ENCODE data around the gene GRIK4. TPM values are rescaled to one million over a fixed set of nuclear protein-coding genes. Genes with fewer than 3 reads are reported as not detected.

Gene GRIK4
- total RNA-seq, 2 experiments from 2014 or later = not detected

DNA sequence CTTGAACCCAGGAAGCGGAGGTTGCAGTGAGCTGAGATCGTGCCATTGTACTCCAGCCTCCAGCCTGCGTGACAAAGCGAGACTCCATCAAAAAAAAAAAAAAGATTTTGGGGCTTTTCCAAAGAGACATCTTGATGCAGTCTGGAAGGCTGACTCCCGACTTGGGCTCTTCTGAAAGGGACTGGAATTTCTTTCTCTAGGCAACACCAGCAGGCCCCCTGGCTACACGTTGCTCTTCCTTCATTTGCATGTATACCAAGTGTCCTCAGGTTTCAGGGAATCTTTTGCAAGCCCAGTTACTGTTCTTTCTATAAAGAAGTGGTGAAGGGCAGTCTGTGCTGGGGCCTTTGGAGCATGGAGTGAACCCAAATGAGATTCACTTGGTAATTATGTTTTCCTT lies 211.0 kb downstream of the GRIK4 start:
- no peaks in the 10 kb centered on the region for H3K36me3 Mint-ChIP-seq
- no peak for DNase-seq
- intact Hi-C loops (cut with micrococcal nuclease) = no loop called here
- H3K4me3 Mint-ChIP-seq = no peak overlapping the region
- H3K4me1 Mint-ChIP-seq (ENCODE audit: low read depth) = no peaks in the 10 kb centered on the region
- POLR2A ChIA-PET = no interaction called here
- H3K9me3 Mint-ChIP-seq = peaks cover 4% of the 10 kb centered on the region
- peaks cover 21% of the 10 kb centered on the region for H3K27me3 Mint-ChIP-seq
- no peak overlapping the region for H3K27ac Mint-ChIP-seq
- CTCF ChIA-PET = no interaction called here

DNA sequence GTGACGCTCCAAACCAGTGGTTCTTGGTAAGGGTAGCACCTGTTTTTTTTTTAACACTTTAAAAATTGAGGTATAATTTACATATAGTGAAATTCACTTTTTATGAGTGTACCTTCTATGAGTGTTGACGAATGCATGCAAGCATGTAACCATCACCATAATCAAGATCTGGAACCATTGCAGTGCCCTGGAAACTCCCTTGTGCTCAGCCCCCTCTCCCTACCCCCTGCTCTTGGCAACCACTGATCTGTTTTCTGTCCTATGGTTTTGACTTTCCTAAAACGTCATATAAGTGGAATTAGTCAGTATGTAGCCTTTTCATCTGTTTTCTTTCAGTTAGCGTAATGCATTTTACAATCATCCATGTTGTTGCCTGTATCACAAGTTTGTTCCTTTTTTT lies 212.2 kb downstream of the GRIK4 start:
- no peaks in the 10 kb centered on the region for H3K36me3 Mint-ChIP-seq
- H3K9me3 Mint-ChIP-seq = peaks cover 10% of the 10 kb centered on the region
- no peak overlapping the region for H3K27ac Mint-ChIP-seq
- ChIA-PET CTCF (no interaction called here), POLR2A (no interaction called here)
- DNase-seq = no peak
- peaks cover 18% of the 10 kb centered on the region for H3K27me3 Mint-ChIP-seq
- intact Hi-C loops (cut with micrococcal nuclease) = no loop called here
- no peaks in the 10 kb centered on the region for H3K4me1 Mint-ChIP-seq (ENCODE audit: low read depth)
- H3K4me3 Mint-ChIP-seq = no peak overlapping the region

DNA sequence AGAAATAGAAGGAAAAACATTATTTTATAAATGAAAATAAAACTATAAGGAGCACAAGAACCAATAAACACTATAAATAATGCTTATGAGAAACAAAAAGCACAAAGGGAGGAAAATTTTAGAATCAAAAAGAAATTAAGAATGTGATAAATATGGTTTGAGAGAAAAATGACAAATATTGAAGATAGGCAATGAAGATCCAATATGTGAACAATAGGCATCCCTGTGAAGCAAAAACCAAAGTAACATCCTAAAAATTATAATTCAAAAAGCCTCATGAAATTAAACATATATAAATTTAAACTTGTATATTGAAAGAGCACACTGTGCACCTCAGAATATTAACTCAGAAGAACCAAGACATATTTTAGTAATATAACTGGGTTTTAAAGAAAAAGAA lies 216.2 kb downstream of the GRIK4 start:
- ChIA-PET POLR2A (no interaction called here), CTCF (no interaction called here)
- no peaks in the 10 kb centered on the region for H3K4me1 Mint-ChIP-seq (ENCODE audit: low read depth)

DNA sequence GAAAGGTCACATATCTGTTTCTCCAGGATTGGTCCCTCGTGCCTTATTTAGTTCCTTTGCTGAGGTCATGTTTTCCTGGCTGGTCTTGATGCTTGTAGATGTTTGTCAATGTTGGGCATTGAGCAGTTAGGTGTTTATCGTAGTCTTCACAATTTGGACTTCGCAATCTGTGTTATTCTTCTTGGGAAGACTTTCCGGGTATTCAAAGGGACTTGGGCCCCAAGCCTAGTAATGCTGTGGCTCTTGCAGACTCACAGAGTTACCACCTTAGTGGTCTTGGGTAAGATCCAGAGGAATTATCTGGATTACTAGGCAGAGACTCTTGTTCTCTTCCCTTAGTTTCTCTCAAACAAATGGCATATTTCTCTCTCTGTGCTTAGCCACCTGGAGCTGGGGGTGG lies 223.5 kb downstream of the GRIK4 start:
- DNase-seq = no peak
- Mint-ChIP-seq H3K4me1 (ENCODE audit: low read depth) (no peaks in the 10 kb centered on the region), H3K27ac (no peak overlapping the region), H3K36me3 (no peaks in the 10 kb centered on the region), H3K9me3 (no peaks in the 10 kb centered on the region), H3K4me3 (no peak overlapping the region), H3K27me3 (peaks cover 1% of the 10 kb centered on the region)
- intact Hi-C loops (cut with micrococcal nuclease) = no loop called here
- ChIA-PET POLR2A (no interaction called here), CTCF (interaction anchor here (0.7 kb wide), 1 partner anchor 35 kb away, joined by 3 read pairs; no protein-coding TSS in a partner anchor)

More for the DNA sequence above, 216.2 kb downstream of the GRIK4 start:
- Mint-ChIP-seq H3K27ac (no peak overlapping the region), H3K36me3 (no peaks in the 10 kb centered on the region), H3K27me3 (peaks cover 3% of the 10 kb centered on the region), H3K4me3 (no peak overlapping the region), H3K9me3 (peaks cover 15% of the 10 kb centered on the region)
- intact Hi-C loops (cut with micrococcal nuclease) = no loop called here
- DNase-seq = no peak

DNA sequence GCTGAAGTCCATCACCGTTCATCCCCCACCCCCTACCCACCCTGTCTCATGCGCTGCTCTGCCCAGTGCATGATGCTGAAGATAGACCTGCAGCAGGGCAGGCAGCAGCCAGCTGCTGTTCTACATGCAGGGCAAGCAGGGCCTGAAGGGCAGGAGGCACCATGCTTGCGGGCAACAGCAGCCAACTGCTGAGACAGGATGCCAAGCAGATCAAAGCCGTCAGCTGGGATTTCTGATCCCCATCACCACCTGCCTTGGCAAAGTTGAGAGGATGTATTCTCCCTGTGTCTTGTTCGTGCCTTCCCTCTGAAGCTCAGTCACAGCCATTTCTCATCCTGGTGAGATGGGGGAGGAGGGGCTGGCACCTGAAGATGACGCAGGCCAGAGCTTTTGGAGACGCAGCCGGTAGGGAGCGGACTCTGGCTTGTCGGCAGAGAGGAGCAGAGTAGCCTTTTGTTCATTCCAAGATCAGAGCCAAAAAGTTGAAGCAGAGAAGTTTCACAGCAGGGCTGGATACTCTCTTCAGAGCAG lies 227.0 kb downstream of the GRIK4 start:
- intact Hi-C loops (cut with micrococcal nuclease) = no loop called here
- no peaks in the 10 kb centered on the region for H3K9me3 Mint-ChIP-seq
- no peak overlapping the region for H3K27ac Mint-ChIP-seq
- H3K36me3 Mint-ChIP-seq = no peaks in the 10 kb centered on the region
- no peaks in the 10 kb centered on the region for H3K4me1 Mint-ChIP-seq (ENCODE audit: low read depth)
- ChIA-PET POLR2A (interaction anchor here (0.7 kb wide), 1 partner anchor 19 kb away, joined by 4 read pairs; no protein-coding TSS in a partner anchor), CTCF (no interaction called here)
- peaks cover 6% of the 10 kb centered on the region for H3K27me3 Mint-ChIP-seq
- DNase-seq = no peak
- H3K4me3 Mint-ChIP-seq = no peak overlapping the region

DNA sequence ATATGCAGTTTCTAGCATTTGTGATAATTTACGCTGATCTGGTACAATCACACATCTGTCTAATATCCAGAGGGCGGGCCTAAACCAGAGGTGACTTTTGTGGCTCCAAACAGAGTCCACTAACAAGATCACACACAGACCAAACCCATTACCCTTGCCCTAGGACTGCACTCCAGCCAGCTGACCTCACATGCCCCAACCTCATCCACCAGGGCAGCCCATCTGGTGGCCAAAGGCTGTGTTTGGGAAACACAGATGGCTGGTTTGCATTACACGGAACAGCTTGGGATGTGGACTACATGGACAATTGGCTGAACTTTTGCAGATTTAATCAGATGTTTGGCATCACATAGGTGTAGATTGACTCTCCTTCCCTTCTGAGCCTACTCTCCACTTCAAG lies 228.2 kb downstream of the GRIK4 start:
- no peak for DNase-seq
- intact Hi-C loops (cut with micrococcal nuclease) = no loop called here
- no peaks in the 10 kb centered on the region for H3K4me1 Mint-ChIP-seq (ENCODE audit: low read depth)
- no peak overlapping the region for H3K27ac Mint-ChIP-seq
- ChIA-PET CTCF (no interaction called here), POLR2A (no interaction called here)
- H3K27me3 Mint-ChIP-seq = peaks cover 8% of the 10 kb centered on the region
- no peaks in the 10 kb centered on the region for H3K9me3 Mint-ChIP-seq
- no peaks in the 10 kb centered on the region for H3K36me3 Mint-ChIP-seq
- H3K4me3 Mint-ChIP-seq = no peak overlapping the region

DNA sequence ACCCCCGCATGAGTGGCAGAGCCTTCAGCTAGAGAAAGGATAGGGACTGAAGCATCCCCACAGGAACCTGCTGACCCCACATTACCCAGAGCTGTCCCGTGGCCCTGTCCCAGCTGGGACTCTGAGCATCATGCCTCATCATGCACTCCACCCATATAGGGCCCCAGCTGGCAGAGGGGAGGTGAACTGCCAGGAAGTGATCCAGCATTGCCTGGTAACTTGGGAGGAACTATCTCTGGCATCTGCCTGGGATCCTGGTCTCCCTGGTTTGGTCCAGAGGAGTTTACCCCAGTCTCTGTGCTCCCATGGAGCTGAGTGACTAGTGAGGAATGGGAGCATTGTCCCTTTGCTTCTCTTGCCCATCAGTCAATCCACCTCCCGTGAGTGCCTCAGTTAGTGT lies 228.8 kb downstream of the GRIK4 start:
- Mint-ChIP-seq H3K9me3 (no peaks in the 10 kb centered on the region), H3K36me3 (no peaks in the 10 kb centered on the region), H3K27me3 (peaks cover 8% of the 10 kb centered on the region), H3K4me1 (ENCODE audit: low read depth) (no peaks in the 10 kb centered on the region), H3K4me3 (no peak overlapping the region), H3K27ac (no peak overlapping the region)
- intact Hi-C loops (cut with micrococcal nuclease) = no loop called here
- DNase-seq = no peak
- CTCF ChIA-PET = no interaction called here
- POLR2A ChIA-PET = no interaction called here

DNA sequence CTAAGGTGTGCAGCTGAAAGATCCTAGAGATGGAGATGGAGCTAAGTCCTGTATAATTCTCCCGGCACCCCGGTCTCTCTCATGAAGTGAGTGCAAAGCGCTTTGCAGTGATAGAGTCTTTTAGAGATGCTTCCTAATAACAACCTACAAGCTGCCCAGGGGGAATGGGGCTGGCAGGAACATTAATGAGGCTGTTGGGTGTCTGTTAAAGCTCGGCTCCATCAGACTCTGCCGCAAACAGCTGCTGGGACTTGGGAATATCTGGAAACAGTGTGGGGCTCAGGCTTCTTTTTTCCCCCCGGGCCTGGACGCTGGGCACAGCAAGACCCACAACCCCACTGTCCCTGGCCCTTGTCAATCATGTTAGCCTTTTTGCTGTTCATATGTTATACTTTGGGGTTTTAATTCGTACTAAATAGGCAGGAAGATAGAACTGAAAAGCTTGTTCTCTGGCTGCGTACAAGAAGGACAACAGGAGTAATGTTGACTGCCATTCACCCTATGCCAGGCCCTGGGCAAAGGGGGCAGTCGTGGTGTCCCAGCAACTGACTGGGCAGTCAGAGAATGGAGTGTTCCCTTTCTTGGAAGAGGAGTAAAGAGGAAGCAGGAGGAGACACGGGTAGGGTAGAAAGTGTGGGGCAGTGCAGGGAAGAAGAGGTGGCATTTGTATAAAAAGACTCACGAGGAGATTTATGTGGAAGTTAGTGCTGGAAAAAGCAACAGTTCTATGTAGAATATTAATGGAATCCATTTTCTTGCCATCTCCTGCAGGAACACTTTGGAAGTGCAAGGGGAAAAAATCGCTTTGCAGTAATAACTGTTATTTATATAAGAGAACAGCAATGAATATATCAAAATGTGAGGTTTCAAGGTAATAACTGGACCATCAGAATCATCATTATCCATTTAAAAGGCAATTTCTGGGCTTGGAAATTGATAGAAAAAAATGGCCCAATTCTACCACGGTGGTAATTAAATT lies 232.8 kb downstream of the GRIK4 start:
- no peaks in the 10 kb centered on the region for H3K4me1 Mint-ChIP-seq (ENCODE audit: low read depth)
- ChIA-PET CTCF (no interaction called here), POLR2A (no interaction called here)
- no peaks in the 10 kb centered on the region for H3K9me3 Mint-ChIP-seq
- H3K36me3 Mint-ChIP-seq = no peaks in the 10 kb centered on the region
- H3K27ac Mint-ChIP-seq = no peak overlapping the region
- DNase-seq = no peak
- H3K27me3 Mint-ChIP-seq = peaks cover 13% of the 10 kb centered on the region
- H3K4me3 Mint-ChIP-seq = no peak overlapping the region
- intact Hi-C loops (cut with micrococcal nuclease) = no loop called here

DNA sequence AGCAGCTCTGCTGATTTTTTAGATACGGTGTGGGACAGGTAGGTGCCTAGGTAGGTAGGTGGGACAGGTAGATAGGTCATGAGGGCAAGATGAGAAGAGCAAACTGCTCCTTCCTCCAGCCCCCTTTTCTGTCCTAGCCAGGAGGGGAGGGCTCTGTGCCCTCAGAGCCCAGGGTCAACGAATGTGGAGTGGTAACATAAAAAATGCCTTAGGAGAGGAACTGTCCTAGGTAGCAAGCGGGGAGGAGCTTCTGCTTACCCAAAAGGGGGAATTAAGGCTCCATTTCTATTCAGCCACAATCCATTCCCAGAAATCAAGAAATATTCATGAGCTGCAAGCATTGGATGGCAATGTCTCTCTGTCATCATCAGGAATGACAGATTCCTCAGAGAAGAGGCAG lies 234.8 kb downstream of the GRIK4 start:
- H3K36me3 Mint-ChIP-seq = no peaks in the 10 kb centered on the region
- ChIA-PET CTCF (interaction anchor here (0.9 kb wide), 1 partner anchor 12 kb away, joined by 3 read pairs; no protein-coding TSS in a partner anchor), POLR2A (no interaction called here)
- no peak overlapping the region for H3K27ac Mint-ChIP-seq
- DNase-seq = no peak
- H3K27me3 Mint-ChIP-seq = peaks cover 10% of the 10 kb centered on the region
- no peaks in the 10 kb centered on the region for H3K9me3 Mint-ChIP-seq
- H3K4me1 Mint-ChIP-seq (ENCODE audit: low read depth) = no peaks in the 10 kb centered on the region
- intact Hi-C loops (cut with micrococcal nuclease) = no loop called here
- no peak overlapping the region for H3K4me3 Mint-ChIP-seq

DNA sequence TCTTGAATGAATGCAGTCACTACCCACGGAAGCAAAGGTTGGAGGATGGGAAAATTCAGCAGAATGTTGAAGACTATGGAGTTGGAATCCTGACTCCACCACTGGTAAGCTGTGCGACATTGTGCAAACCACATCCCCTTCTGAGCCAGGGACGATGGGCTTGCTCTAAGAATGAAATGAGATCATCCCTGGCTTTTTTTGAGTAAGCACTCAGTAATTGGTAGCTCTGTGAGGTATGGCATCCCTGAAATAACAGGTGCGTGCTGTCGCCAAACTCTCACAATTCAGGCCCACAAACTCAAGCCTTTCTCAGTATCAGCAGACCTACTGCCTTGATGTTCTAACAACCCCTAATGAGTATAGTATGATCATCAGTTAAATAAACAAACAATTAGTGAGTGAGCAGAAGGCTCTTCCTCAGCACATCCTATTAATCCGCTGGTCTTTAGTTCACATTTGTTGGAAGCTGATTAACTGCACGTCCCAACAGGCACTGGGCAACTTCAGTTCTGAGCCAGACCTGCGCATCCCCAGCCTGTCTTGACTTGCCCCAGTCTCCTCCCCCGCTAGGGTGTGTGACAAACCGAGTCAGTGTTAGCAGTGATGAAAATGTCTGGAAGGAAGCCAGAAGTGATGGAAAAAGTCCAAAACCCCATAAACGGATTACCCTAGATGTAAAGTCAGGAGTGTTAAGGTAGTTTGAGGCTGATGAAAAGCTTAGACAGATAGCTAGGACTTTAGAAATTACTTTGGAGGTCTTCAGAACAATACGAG lies 235.5 kb downstream of the GRIK4 start:
- H3K36me3 Mint-ChIP-seq = no peaks in the 10 kb centered on the region
- DNase-seq = no peak
- ChIA-PET CTCF (no interaction called here), POLR2A (no interaction called here)
- H3K4me3 Mint-ChIP-seq = no peak overlapping the region
- no peaks in the 10 kb centered on the region for H3K9me3 Mint-ChIP-seq
- peaks cover 8% of the 10 kb centered on the region for H3K27me3 Mint-ChIP-seq
- no peaks in the 10 kb centered on the region for H3K4me1 Mint-ChIP-seq (ENCODE audit: low read depth)
- no peak overlapping the region for H3K27ac Mint-ChIP-seq
- intact Hi-C loops (cut with micrococcal nuclease) = no loop called here

DNA sequence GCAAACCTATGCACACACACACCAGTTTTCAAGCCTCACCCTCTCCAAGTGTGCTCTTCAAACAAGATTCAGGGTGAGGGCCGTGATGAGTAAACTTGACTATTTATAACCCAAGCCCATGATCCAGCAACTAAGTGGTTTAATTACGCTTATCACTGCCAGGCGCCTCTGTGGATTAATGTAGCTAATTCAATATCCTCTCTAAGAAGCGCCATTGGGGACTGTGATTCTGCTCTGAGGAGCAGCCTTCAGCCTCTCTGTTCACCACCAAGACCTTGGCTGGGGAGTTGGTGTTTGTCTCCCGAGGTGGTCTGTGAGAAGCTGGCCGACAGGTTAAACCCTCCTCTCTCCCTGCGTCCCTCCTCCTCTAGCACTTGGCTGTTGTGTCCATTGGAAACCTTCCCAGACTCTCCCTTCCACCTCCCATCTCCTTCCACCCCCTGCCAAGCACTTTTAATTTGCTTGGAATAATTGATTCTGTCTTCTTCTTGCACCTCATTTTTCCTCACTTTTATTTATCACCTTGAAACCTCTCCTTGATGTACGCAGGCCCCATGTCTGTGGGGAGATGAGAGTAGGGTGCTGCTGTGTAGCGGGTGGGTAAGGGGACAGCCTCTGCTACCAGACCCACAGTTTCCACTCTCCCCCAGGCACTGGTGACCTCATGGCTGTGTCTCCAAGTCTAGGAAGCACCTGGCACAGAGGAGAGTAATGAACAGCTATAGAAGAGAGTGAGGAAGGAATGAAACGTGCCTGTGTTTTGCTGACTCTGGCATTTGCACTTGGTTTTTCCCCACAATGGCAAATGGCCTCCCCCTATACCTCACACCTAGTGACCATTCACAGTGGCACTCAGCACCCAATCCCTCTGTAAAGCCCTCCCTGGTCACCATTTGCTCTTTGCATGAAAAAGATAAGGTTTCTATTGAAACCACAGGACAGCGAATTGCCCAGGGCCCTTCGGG lies 236.6 kb downstream of the GRIK4 start:
- ChIA-PET CTCF (no interaction called here), POLR2A (no interaction called here)
- peaks cover 8% of the 10 kb centered on the region for H3K27me3 Mint-ChIP-seq
- H3K4me1 Mint-ChIP-seq (ENCODE audit: low read depth) = no peaks in the 10 kb centered on the region
- H3K4me3 Mint-ChIP-seq = no peak overlapping the region
- intact Hi-C loops (cut with micrococcal nuclease) = no loop called here
- no peaks in the 10 kb centered on the region for H3K9me3 Mint-ChIP-seq
- no peak for DNase-seq
- H3K27ac Mint-ChIP-seq = no peak overlapping the region
- no peaks in the 10 kb centered on the region for H3K36me3 Mint-ChIP-seq

DNA sequence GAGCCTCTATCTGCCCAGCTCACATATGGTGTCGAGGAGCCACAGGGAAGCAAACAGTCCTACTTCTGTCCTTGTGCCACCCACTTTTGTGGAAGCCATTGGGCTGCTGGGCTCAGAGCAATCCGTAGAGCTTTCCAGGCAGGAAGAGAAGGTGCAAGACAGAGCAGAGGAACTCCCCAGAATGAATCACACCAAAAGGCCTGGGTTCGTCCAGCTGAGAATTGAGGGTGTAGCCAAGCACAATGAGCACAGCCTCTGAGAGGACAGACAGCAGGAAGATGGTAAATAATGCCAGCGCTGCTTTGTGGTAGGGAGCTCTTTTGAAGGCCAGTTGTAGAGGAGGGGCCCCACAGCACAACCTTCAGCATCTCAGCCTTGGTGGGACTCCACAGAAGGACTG lies 237.8 kb downstream of the GRIK4 start:
- ChIA-PET POLR2A (no interaction called here), CTCF (no interaction called here)
- H3K27me3 Mint-ChIP-seq = peaks cover 6% of the 10 kb centered on the region
- no peak for DNase-seq
- no peak overlapping the region for H3K27ac Mint-ChIP-seq
- H3K9me3 Mint-ChIP-seq = no peaks in the 10 kb centered on the region
- no peaks in the 10 kb centered on the region for H3K36me3 Mint-ChIP-seq
- intact Hi-C loops (cut with micrococcal nuclease) = no loop called here
- no peak overlapping the region for H3K4me3 Mint-ChIP-seq
- no peaks in the 10 kb centered on the region for H3K4me1 Mint-ChIP-seq (ENCODE audit: low read depth)

Measured in activated CD4-positive, alpha-beta memory T cell treated with anti-CD3 and anti-CD28 coated beads for 36 hours (primary cell).